MCF 10A (cell line): ENCODE data around the gene IGF2BP3. TPM values are rescaled to one million over a fixed set of nuclear protein-coding genes. Genes with fewer than 3 reads are reported as not detected.

Experiments
- BruUV-seq: library from RNA; stranded (reverse); fragments of 400-500 nt; replicated peaks from 2 replicates; lab custom pipeline; 2021; lab: Mats Ljungman, UMichigan
- CTCF ChIA-PET: fragments of 300-600 bp; sonication (Branson Sonifier 250); formaldehyde crosslinking; extraction: SDS; loops from one replicate; lab custom pipeline; 2021; ENCODE audit warnings: antibody characterized with exemption, inconsistent platforms; lab: Yijun Ruan, JAX
- POLR2A ChIA-PET: fragments of 300-600, 350-650 bp; sonication (Branson Sonifier 250); formaldehyde crosslinking; extraction: SDS; loops from one replicate; lab custom pipeline; 2020; ENCODE audit warnings: antibody characterized with exemption, inconsistent platforms; lab: Yijun Ruan, JAX
- DNase-seq: peaks from one replicate; pipeline ENCODE4 v3.0.0-alpha.2; 2018; ENCODE audit not compliant: unreplicated experiment
- H3K27ac Mint-ChIP-seq: one replicate; pipeline ENCODE4 v1.8.0; 2022; ENCODE audit warnings: mild to moderate bottlenecking, low read depth, mixed read lengths; ENCODE audit not compliant: unreplicated experiment
- H3K27me3 Mint-ChIP-seq: one replicate; pipeline ENCODE4 v1.8.0; 2022; ENCODE audit warnings: mixed read lengths; ENCODE audit not compliant: insufficient read depth, unreplicated experiment
- H3K36me3 Mint-ChIP-seq: one replicate; pipeline ENCODE4 v1.8.0; 2022; ENCODE audit warnings: mild to moderate bottlenecking, moderate library complexity, mixed read lengths; ENCODE audit not compliant: insufficient read depth, unreplicated experiment
- H3K4me1 Mint-ChIP-seq: one replicate; pipeline ENCODE4 v1.8.0; 2022; ENCODE audit warnings: mixed read lengths; ENCODE audit not compliant: insufficient read depth, unreplicated experiment
- H3K4me3 Mint-ChIP-seq: one replicate; pipeline ENCODE4 v1.8.0; 2022; ENCODE audit warnings: mild to moderate bottlenecking, moderate library complexity, mixed read lengths; ENCODE audit not compliant: unreplicated experiment
- H3K9me3 Mint-ChIP-seq: one replicate; pipeline ENCODE4 v1.8.0; 2022; ENCODE audit warnings: mixed read lengths; ENCODE audit not compliant: unreplicated experiment
- intact Hi-C: fragments of 100-400 bp; cut with micrococcal nuclease; formaldehyde crosslinking; loops from 2 replicates; pipeline ENCODE4 v1.14.1; 2022
- total RNA-seq: library from RNA; stranded (reverse); gene quantifications from 2 replicates; pipeline ENCODE4 v1.2.3, GENCODE V29; 2022
- TF ChIP-seq, protein P1 (sequence below): fragments of 200-600 bp; IDR thresholded peaks from one replicate; pipeline ENCODE4 v1.8.0; 2022; ENCODE audit warnings: antibody characterized with exemption, mild to moderate bottlenecking; ENCODE audit not compliant: unreplicated experiment

Gene IGF2BP3
- total RNA-seq, 1 experiment from 2014 or later = 29.8 TPM

DNA sequence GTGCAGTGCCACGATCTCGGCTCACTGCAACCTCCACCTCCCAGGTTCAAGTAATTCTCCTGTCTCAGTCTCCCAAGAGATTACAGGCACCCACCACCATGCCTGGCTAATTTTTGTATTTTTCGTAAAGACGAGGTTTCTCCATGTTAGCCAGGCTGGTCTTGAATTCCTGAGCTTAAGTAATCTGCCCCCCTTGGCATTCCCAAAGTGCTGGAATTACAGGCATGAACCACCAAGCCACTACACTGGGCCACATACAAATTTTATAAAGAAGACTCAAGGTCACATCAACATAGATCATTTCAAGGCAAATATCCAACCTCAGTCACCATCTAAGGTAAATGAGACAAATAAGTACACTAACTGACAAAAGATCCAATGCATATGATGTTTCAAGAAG, 32.1 kb downstream of the IGF2BP3 start:
- TF ChIP-seq, protein P1, sequence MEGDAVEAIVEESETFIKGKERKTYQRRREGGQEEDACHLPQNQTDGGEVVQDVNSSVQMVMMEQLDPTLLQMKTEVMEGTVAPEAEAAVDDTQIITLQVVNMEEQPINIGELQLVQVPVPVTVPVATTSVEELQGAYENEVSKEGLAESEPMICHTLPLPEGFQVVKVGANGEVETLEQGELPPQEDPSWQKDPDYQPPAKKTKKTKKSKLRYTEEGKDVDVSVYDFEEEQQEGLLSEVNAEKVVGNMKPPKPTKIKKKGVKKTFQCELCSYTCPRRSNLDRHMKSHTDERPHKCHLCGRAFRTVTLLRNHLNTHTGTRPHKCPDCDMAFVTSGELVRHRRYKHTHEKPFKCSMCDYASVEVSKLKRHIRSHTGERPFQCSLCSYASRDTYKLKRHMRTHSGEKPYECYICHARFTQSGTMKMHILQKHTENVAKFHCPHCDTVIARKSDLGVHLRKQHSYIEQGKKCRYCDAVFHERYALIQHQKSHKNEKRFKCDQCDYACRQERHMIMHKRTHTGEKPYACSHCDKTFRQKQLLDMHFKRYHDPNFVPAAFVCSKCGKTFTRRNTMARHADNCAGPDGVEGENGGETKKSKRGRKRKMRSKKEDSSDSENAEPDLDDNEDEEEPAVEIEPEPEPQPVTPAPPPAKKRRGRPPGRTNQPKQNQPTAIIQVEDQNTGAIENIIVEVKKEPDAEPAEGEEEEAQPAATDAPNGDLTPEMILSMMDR = no peak
- Mint-ChIP-seq H3K4me3 (no peak overlapping the region), H3K9me3 (no peaks in the 10 kb centered on the region), H3K27ac (no peak overlapping the region), H3K27me3 (no peaks in the 10 kb centered on the region), H3K4me1 (no peaks in the 10 kb centered on the region), H3K36me3 (no peaks in the 10 kb centered on the region)
- CTCF ChIA-PET = no interaction called here
- intact Hi-C loops = no loop called here
- POLR2A ChIA-PET = interaction anchor here (0.6 kb wide), 1 partner anchor 35 kb away, joined by 3 read pairs; no protein-coding TSS in a partner anchor
- no peak for DNase-seq
- BruUV-seq = no TSS peak

- ChIA-PET CTCF (interaction anchor here (0.8 to 6.0 kb wide), 3 partner anchors 22 to 76 kb away, joined by 4 to 32 read pairs (median 4); no protein-coding TSS in a partner anchor), POLR2A (interaction anchor here (1.3 to 1.8 kb wide), 2 partner anchors 89 to 96 kb away, joined by 3 to 8 read pairs; no protein-coding TSS in a partner anchor)
- H3K27ac Mint-ChIP-seq = no peak overlapping the region
Observed at GRCh38 chr7:23434147-23434917, 36.0 kb downstream of the IGF2BP3 start.

GRCh38 chr7:23431702-23432199, 38.5 kb downstream of the IGF2BP3 start:
- H3K4me3 Mint-ChIP-seq = no peak overlapping the region
- peak overlapping the region; percentile 12 for H3K27ac Mint-ChIP-seq
- TF ChIP-seq, protein P1 = no peak
- intact Hi-C loops = loop anchor here (2.0 to 5.0 kb wide), 3 partner anchors 31 to 101 kb away; partner anchors contain the start of genes IGF2BP3 and TRA2A
- BruUV-seq = no TSS peak
- ChIA-PET CTCF (interaction anchor here (0.6 to 6.0 kb wide), 11 partner anchors 13 to 700 kb away, joined by 3 to 32 read pairs (median 4); no protein-coding TSS in a partner anchor), POLR2A (interaction anchor here (0.6 to 2.2 kb wide), 7 partner anchors 8 to 128 kb away, joined by 3 to 14 read pairs (median 6); partner anchors contain the start of gene IGF2BP3)
- H3K4me1 Mint-ChIP-seq = peaks cover 21% of the 10 kb centered on the region
- no peaks in the 10 kb centered on the region for H3K9me3 Mint-ChIP-seq
- DNase-seq = no peak
- H3K27me3 Mint-ChIP-seq = no peaks in the 10 kb centered on the region
- no peaks in the 10 kb centered on the region for H3K36me3 Mint-ChIP-seq

More at GRCh38 chr7:23434147-23434917, 36.0 kb downstream of the IGF2BP3 start:
- Mint-ChIP-seq H3K4me1 (peaks cover 17% of the 10 kb centered on the region), H3K36me3 (no peaks in the 10 kb centered on the region), H3K9me3 (no peaks in the 10 kb centered on the region), H3K27me3 (no peaks in the 10 kb centered on the region), H3K4me3 (no peak overlapping the region)
- intact Hi-C loops = loop anchor here (5.0 kb wide), 1 partner anchor 98 kb away; the partner anchor contains the start of gene TRA2A
- TF ChIP-seq, protein P1 = no peak
- DNase-seq = no peak
- BruUV-seq = no TSS peak

DNA sequence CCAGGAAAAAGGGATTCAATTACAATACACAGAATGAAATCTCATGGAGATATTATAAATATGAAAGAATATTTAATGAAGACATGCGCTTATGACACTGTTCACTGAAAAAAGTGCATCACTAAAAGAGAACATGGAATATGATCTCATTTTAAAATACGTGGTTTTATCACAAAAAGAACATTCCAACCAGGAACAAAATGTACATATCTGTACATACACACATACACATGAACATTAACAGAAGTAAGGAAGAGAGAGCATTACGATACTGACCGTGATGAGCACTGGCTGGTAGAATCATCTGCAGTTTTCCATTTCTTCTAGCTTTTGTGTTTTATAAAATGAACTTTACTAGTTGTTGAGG, 39.4 kb downstream of the IGF2BP3 start:
- BruUV-seq = TSS peak; percentile 97
- CTCF ChIA-PET = interaction anchor here (0.5 to 6.0 kb wide), 24 partner anchors 9 to 699 kb away, joined by 3 to 32 read pairs (median 3); no protein-coding TSS in a partner anchor
- POLR2A ChIA-PET = interaction anchor here (0.9 to 2.2 kb wide), 13 partner anchors 9 to 154 kb away, joined by 3 to 14 read pairs (median 4); partner anchors contain the start of gene IGF2BP3

More for the DNA sequence above, 39.4 kb downstream of the IGF2BP3 start:
- TF ChIP-seq, protein P1 = no peak
- DNase-seq = no peak
- no peaks in the 10 kb centered on the region for H3K36me3 Mint-ChIP-seq
- H3K9me3 Mint-ChIP-seq = no peaks in the 10 kb centered on the region
- H3K27ac Mint-ChIP-seq = peak overlapping the region; percentile 12
- H3K4me1 Mint-ChIP-seq = peaks cover 24% of the 10 kb centered on the region
- H3K27me3 Mint-ChIP-seq = no peaks in the 10 kb centered on the region
- H3K4me3 Mint-ChIP-seq = peak overlapping the region; percentile 0
- intact Hi-C loops = loop anchor here (1.0 to 5.0 kb wide), 5 partner anchors 32 to 158 kb away; partner anchors contain the start of genes IGF2BP3 and TRA2A
